Mesangial cell (primary cell): ENCODE data around the gene PCMT1. TPM values are rescaled to one million over a fixed set of nuclear protein-coding genes. Genes with fewer than 3 reads are reported as not detected.

ENCODE experiments used
- total RNA-seq: library from RNA; depleted of rRNA; stranded (reverse); fragments of >200 nt; gene quantifications from 2 replicates; pipeline ENCODE4 v1.2.3, GENCODE V29; 2015

The PCMT1 gene
- 64.4 and 129 TPM in 2 replicates for total RNA-seq

GRCh38 chr6:149749594-149750135, at the start of gene PCMT1:
TSS of gene PCMT1 (plus strand) at chr6:149749741. CDS start at chr6:149749902, 161 bp downstream.

GRCh38 chr6:149717588-149718458, 31.7 kb upstream of the PCMT1 start, which contains the start of gene LATS1:
TSS of gene LATS1 (minus strand) at chr6:149718101. CDS start at chr6:149702126, 15,975 bp downstream.

GRCh38 chr6:149746147-149746946, 3.2 kb upstream of the PCMT1 start, which contains the start of gene NUP43:
TSS of gene NUP43 (minus strand) at chr6:149746529. CDS start at chr6:149746495, 34 bp downstream.

Other genes starting within 250 kb of the PCMT1 start
- 9.0 and 9.8 TPM in 2 replicates for gene PPIL4, start 203.7 kb upstream of the PCMT1 start, total RNA-seq
- gene GINM1, start 183.4 kb upstream of the PCMT1 start, total RNA-seq: 21.8 and 32.1 TPM in 2 replicates
- 10.8 and 14.3 TPM in 2 replicates for gene KATNA1, start 101.0 kb upstream of the PCMT1 start, total RNA-seq
- 10.6 and 19.4 TPM in 2 replicates for gene LATS1, start 31.6 kb upstream of the PCMT1 start, total RNA-seq
- 17.0 and 31.4 TPM in 2 replicates for gene NUP43, start 3.2 kb upstream of the PCMT1 start, total RNA-seq
- gene LRP11, start 114.6 kb downstream of the PCMT1 start, total RNA-seq: 27.8 and 28.0 TPM in 2 replicates
- gene RAET1E, start 148.4 kb downstream of the PCMT1 start, total RNA-seq: not detected in 2 replicates
- gene RAET1G, start 173.4 kb downstream of the PCMT1 start, total RNA-seq: 0.25 TPM in 1 of 2 replicates, not detected in the other
- 2.8 and 6.4 TPM in 2 replicates for gene ULBP2, start 192.3 kb downstream of the PCMT1 start, total RNA-seq
- gene ULBP1, start 214.2 kb downstream of the PCMT1 start, total RNA-seq: 0.81 and 2.8 TPM in 2 replicates